GM15510 (cell line): ENCODE results near the gene CLPX.

Experiments used
- POLR2A ChIP-seq: IDR thresholded peaks from 3 replicates; pipeline ENCODE4 v1.6.1; 2011; ENCODE audit warnings: borderline replicate concordance; ENCODE audit not compliant: insufficient read length; ENCODE audit errors: extremely low read depth

The CLPX gene

GRCh38 chr15:65192016-65192415, 6.9 kb upstream of the CLPX start:
- no peak for TF ChIP-seq POLR2A

GRCh38 chr15:65189102-65189740, 4.1 kb upstream of the CLPX start:
- TF ChIP-seq POLR2A: no peak

GRCh38 chr15:65184305-65184867, 756 bp downstream of the CLPX start:
- TF ChIP-seq POLR2A: no peak

GRCh38 chr15:65183865-65184159, 1.3 kb downstream of the CLPX start:
- TF ChIP-seq POLR2A: no peak

- TF ChIP-seq POLR2A: no peak
These were observed 2.6 kb downstream of the CLPX start for GRCh38 chr15:65182538-65182937.

- no peak for TF ChIP-seq POLR2A
These were observed 5.0 kb downstream of the CLPX start for GRCh38 chr15:65180167-65180566.

- TF ChIP-seq POLR2A: no peak
These were observed 7.2 kb downstream of the CLPX start for GRCh38 chr15:65177901-65178300.

- no peak for TF ChIP-seq POLR2A
These were observed 9.1 kb downstream of the CLPX start for GRCh38 chr15:65176056-65176455.

- no peak for TF ChIP-seq POLR2A
These were observed 9.6 kb downstream of the CLPX start for GRCh38 chr15:65175511-65175910.

- TF ChIP-seq POLR2A: no peak
These were observed 10.6 kb downstream of the CLPX start for GRCh38 chr15:65174509-65174908.

- no peak for TF ChIP-seq POLR2A
These were observed 12.6 kb downstream of the CLPX start for GRCh38 chr15:65172531-65172930.

GRCh38 chr15:65171428-65171827, 13.7 kb downstream of the CLPX start:
- TF ChIP-seq POLR2A: no peak

- no peak for TF ChIP-seq POLR2A
These were observed 19.3 kb downstream of the CLPX start for GRCh38 chr15:65165875-65166274.

- TF ChIP-seq POLR2A: no peak
These were observed 21.0 kb downstream of the CLPX start for GRCh38 chr15:65164139-65164538.

GRCh38 chr15:65163041-65163440, 22.1 kb downstream of the CLPX start:
- TF ChIP-seq POLR2A: no peak

GRCh38 chr15:65156692-65157091, 28.4 kb downstream of the CLPX start:
- no peak for TF ChIP-seq POLR2A

- TF ChIP-seq POLR2A: no peak
These were observed 30.4 kb downstream of the CLPX start for GRCh38 chr15:65154720-65155119.
